GM13977 (cell line): ENCODE data around the gene TMEM164.
A peak's percentile ranks its signal among the peaks of the same experiment; 100 is the strongest.

ENCODE experiments used
- DNase-seq: peaks from one replicate; pipeline ENCODE4 v3.0.0; 2012; ENCODE audit warnings: low spot score
- in situ Hi-C: fragments of 300-500 bp; cut with MboI; formaldehyde crosslinking; loops from one replicate; pipeline ENCODE4 v1.12.0; 2022; ENCODE audit warnings: low sequenced_read_pairs, low pct_unique_long_range_greater_than_20kb, mixed read lengths, inconsistent platforms; ENCODE audit not compliant: unreplicated experiment
- TF ChIP-seq, protein P1 (sequence below): IDR thresholded peaks from 2 replicates; pipeline ENCODE4 v1.5.1; 2012; ENCODE audit warnings: mild to moderate bottlenecking, control low read depth; ENCODE audit not compliant: insufficient read depth; ENCODE audit errors: extremely low read depth, missing control alignments

TMEM164 gene

GRCh38 chrX:110172215-110172614 lies 169.3 kb downstream of the TMEM164 start:
- in situ Hi-C loops, result no loop called here
- peak; percentile 66 for DNase-seq
- TF ChIP-seq, protein P1, sequence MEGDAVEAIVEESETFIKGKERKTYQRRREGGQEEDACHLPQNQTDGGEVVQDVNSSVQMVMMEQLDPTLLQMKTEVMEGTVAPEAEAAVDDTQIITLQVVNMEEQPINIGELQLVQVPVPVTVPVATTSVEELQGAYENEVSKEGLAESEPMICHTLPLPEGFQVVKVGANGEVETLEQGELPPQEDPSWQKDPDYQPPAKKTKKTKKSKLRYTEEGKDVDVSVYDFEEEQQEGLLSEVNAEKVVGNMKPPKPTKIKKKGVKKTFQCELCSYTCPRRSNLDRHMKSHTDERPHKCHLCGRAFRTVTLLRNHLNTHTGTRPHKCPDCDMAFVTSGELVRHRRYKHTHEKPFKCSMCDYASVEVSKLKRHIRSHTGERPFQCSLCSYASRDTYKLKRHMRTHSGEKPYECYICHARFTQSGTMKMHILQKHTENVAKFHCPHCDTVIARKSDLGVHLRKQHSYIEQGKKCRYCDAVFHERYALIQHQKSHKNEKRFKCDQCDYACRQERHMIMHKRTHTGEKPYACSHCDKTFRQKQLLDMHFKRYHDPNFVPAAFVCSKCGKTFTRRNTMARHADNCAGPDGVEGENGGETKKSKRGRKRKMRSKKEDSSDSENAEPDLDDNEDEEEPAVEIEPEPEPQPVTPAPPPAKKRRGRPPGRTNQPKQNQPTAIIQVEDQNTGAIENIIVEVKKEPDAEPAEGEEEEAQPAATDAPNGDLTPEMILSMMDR, result no peak

DNA sequence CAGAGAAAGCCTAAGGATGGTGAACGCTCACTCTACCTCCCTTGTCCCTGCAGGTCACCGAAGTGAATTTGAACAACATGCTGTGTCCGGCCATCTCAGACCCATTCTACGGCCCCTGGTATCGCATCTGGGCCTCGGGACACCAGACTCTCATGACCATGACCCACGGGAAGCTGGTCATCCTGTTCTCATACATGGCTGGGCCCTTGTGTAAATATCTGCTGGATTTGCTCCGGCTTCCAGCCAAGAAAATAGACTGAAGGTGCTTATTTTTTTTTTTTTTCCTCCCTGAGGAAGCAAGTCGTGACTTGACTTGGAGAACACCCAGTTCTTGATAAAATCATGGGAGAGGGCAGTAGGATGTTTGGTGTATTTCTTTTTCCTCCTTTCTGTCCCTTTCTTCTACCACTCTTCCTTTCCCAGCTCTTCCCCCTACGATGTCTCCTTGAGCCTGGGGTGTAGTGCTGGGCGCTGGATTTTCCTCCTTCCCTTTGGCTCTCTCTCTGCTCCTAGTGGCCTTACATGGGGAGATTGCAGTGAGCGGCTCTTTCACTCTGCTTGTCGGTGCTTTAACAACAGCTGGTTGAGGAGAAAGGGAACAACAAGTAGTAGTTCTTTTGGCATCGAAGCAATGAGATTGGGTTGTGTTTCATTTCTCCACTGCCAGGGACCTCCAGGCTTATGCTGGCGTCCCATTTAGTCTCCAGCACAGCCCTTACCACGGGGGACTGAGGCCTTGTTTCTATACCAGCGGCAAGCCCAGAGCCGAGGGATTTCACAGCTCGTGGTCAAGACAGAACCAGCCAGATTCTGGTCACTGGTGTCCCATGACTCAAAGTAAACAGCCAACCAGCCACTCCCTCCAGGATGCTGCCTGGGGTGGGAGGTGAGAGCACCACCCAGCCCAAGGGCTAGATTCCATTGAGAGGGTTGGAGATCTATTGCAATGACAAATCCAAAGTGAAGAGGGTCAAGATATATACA lies 170.6 kb downstream of the TMEM164 start:
- TF ChIP-seq, protein P1, result no peak
- in situ Hi-C loops, result no loop called here
- no peak for DNase-seq

DNA sequence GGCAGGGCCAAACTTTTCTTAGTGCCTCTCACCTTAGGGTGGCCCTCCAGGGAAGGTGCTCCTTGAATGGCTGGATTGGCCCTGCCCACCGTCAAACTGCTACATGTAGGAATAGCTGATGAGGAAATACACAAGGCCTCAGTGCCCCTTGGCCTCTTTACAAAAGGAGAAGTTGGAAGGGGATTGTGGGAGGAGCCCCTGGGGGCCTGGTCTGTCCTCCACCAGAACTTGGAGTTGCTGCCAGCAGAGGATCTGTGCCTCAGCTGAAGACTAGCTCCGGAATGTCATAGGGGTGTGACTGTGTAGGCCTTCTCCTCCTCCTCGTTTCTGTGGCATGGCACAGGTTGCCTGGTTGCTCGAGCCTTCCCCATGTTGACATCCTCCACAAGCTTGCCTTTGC lies 172.2 kb downstream of the TMEM164 start:
- in situ Hi-C loops, result no loop called here
- TF ChIP-seq, protein P1, result no peak
- DNase-seq, result no peak

- no peak for DNase-seq
- TF ChIP-seq, protein P1, result no peak
- in situ Hi-C loops, result no loop called here
Observed at GRCh38 chrX:110175696-110176095, 172.8 kb downstream of the TMEM164 start.

DNA sequence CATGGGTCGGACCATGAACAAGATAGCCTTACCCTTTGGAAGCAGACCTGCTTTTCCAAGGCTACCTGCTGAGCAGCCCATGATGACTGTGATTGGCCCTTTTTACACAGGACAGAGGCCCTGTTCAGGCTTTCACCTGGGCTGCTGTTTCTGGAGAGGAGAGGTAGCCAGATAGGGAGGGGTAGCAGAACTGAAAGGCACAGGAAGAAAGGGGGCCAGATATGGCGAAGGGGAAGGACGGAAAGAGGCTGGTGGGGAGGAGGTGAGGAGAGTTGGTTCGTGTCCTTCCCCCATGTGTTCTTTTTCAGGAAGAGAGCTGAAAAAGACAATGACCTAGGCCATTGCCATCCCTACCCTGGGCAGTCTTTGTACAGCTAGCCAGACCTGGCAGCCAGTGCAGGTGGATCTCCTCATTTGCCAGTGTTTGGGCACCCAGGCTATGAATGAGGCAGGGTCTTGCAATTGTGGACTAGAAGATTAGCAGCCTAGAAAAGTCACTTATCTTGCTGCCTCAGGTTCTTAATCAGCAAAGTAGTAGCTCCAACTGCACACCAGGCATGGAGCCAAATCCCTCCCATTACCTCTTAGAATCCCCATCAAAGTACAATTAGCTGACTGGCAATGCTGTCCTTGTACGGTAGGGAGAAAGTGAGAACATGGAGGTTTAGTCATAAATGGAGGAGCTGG lies 175.4 kb downstream of the TMEM164 start:
- TF ChIP-seq, protein P1, result no peak
- in situ Hi-C loops, result no loop called here
- no peak for DNase-seq

- DNase-seq, result no peak
- TF ChIP-seq, protein P1, result no peak
- in situ Hi-C loops, result no loop called here
Observed at GRCh38 chrX:110180176-110180927, 177.4 kb downstream of the TMEM164 start.
